Ovary (tissue), 3 donors: ENCODE data around the gene CLTB.

Experiments
- CTCF ChIP-seq, 3 donors: fragments of 450-650 bp in 2 of 3; fragments of 200-600 bp in 1 of 3; IDR thresholded peaks; one replicate each; pipeline versions ENCODE4 v1.5.1 to v1.8.0; 2016 to 2022; ENCODE audit warnings: antibody characterized with exemption in 3 of 3, mild to moderate bottlenecking in 1 of 3
- POLR2A ChIP-seq: fragments of 450-650 bp; IDR thresholded peaks from one replicate; pipeline ENCODE4 v1.6.1; 2017; ENCODE audit warnings: antibody characterized with exemption, mild to moderate bottlenecking, moderate library complexity
- donor health status: DM: no; HTN: no; CAD: no.

GRCh38 chr5:176413709-176414191 is 2.6 kb downstream of the CLTB start:
- no peak for TF ChIP-seq CTCF (IDR thresholded peaks at IDR 0.05)
- TF ChIP-seq POLR2A, result no peak
